Endometrium (tissue), 2 donors: Measurements from ENCODE around the gene TSEN34.
"Not testable (repeated sequence)": the region's sequence is repeated elsewhere in the genome, so short reads cannot be mapped to it uniquely, and the experiment has no call there.

Experiments used
- FAIRE-seq: peaks from 2 replicates; lab custom pipeline; 2012; peaks lifted over from hg19 to GRCh38; lab: Jason Lieb, UNC
- donor health status: control.
- donor health status: control.

Gene TSEN34

DNA sequence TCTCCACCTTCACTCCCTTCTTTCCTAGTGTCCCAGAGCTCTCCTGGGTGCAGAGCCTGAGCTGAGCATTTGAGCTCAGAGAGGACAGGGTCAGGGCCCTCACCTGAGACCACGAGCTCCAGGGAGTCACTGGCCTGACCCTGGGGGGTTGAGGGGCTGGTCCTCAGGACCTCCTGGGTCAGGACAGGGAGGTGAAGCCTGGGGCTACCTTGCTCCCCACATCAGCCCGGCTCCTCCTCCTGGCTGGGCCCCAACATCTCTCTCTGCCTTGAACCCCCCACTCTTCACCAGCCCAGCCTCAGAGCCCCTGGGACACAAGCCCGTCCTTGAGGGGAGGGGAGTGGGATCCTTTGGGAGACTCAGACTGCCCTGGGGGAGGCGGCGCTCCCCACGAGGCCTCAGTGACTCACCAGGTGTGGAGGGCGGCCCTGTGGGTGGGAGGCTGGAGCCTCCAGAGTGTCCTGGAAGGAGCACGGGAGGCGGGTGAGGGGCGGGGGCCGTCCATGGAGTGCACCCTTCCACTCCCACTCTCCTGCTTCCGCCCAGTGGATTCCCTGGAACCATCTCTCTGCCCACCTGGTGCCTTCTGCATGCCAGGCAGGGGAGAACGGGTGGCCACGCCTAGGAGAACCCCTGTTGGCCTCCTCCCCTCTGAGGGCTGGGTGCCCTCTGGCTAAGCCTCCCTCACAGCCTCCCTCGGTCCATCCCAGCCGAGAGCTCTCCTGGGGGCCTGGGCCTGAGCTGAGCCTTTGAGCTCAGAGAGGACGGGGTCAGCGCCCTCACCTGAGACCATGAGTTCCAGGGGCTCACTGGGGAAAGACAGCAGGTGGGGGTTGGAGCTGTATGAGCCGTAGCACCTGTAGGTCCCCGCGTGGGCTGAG is 48.6 kb downstream of the TSEN34 start:
- not testable (repeated sequence) for FAIRE-seq

DNA sequence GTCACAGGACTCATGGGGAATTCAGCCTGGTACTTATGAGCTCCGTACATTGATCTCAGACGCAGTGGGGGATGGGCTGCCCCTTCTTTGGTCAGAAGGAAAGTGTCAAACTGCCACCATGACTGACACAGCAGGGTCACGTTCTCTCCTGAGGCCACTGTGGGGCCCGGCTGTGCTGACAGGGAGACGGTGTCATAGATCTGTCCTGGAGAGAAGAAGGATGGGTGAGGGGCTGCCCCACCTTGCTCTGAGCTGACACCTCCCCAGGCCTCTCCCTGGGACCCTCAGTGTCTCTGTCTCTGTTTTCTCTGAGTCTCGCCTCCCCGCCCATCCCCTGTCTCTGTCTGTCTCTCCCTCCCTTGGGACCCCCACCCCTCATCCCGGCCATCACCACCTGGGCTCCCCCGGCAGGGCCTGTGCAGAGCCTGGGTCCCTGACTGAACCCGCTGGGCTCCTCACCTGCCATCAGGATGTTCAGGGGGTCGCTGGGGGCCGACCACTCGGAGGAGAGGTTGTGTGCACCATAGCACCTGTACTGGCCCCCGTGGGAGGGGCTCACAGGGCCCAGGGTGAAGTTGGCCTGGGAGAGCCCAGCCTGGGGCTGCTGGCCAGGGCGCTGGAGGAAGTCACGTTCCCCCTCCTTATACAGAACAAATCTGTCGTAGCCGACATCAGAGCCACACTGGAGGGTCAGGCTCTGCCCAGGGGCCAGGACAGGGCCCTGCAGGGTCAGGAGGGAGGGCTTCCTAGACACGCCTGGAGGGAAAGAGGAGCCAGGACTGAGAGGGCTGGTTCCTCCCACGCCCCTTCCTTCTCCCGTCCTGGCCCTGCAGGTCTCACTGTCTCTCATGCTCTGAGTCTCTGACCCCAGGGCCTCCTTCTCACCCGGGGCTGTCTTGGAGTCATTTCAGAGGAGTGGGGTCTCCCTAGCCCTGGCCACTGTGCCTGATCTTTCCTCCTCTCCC is 49.5 kb downstream of the TSEN34 start:
- not testable (repeated sequence) for FAIRE-seq

DNA sequence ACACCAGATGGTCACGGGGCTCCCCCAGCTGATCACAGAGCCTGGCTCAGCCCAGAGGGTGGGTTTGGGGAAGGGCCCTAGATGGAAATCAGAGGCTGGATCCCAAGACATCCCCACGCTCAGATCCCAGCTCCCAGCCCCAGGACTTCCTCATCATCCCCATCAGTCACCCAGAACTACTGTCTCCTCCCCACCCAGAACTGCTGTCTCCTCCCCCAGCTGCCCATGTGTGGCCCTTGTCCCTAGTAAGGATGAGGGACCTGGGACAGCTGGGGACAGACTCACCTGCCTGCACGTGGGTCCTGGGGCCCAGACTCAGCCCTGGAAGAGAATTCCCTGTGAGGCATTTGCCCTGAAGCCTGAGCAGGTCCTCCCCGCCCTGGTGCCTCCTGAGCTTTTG is 51.1 kb downstream of the TSEN34 start:
- not testable (repeated sequence) for FAIRE-seq

DNA sequence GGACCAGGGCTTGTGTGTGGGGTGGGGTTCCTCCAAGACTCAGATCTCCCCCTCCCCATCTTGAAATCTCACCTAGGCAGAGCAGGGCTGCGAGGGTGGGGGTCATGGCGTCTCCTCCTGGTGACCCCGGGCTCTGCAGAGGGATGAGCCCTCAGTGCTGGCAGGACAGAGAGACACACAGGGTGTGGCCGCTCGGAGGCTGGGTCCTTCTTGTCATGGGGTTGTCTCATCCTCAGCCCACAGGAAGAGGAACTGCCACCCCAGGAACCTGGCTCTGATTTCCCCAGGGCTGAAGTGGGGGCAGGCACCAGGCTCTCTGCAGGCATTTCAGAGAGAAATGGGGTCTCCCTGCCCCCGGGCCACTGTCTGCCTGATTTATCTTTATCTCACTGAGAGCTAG is 51.5 kb downstream of the TSEN34 start, which contains the start of gene LILRA6:
Gene LILRA6 (minus strand): TSS at position 145 of the 400 bp plus-strand sequence.
- not testable (repeated sequence) for FAIRE-seq

DNA sequence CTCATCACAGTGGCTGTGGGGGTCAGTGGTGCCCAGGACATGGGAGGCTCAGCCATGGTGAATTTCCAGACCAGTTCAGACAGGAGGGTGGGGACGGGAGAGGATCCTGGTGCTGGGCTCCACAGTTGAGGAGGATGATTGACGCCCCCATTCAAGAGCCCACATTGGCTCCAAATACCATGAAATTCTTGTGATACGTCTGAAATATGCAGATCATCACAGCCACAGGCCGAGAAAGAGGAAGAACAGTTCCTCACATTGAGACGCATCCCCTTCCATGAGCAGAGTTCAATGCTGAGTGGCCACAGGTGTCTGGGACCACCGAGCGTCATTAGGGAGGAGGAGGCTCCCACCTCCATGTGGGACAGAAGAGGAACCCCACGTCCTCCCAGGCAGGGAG is 52.7 kb downstream of the TSEN34 start:
- FAIRE-seq: not testable (repeated sequence)
